IPS-18a (cell line): Measurements from ENCODE around the gene CST6.

ENCODE experiments used
- H3K27ac ChIP-seq: one replicate; pipeline ENCODE4 v1.5.1; 2013; ENCODE audit warnings: low read length
- H3K27me3 ChIP-seq: one replicate; pipeline ENCODE4 v1.6.1; 2013; ENCODE audit warnings: mild to moderate bottlenecking, low read length; ENCODE audit not compliant: control insufficient read depth, insufficient read depth
- H3K36me3 ChIP-seq: one replicate; pipeline ENCODE4 v1.6.1; 2013; ENCODE audit warnings: low read depth, low read length; ENCODE audit not compliant: control insufficient read depth
- H3K4me1 ChIP-seq: one replicate; pipeline ENCODE4 v1.6.1; 2013; ENCODE audit warnings: low read depth, low read length; ENCODE audit not compliant: control insufficient read depth
- H3K4me3 ChIP-seq: one replicate; pipeline ENCODE4 v1.5.1; 2013; ENCODE audit warnings: low read length
- H3K9ac ChIP-seq: one replicate; pipeline ENCODE4 v1.6.1; 2013; ENCODE audit warnings: mild to moderate bottlenecking, low read length, moderate library complexity
- H3K9me3 ChIP-seq: one replicate; pipeline ENCODE4 v1.6.1; 2013; ENCODE audit warnings: low read depth, low read length; ENCODE audit not compliant: control insufficient read depth

The CST6 gene

GRCh38 chr11:66011239-66011784 is 496 bp upstream of the CST6 start:
- no peaks in the 10 kb centered on the region for H3K9me3 ChIP-seq
- no peak overlapping the region for H3K27ac ChIP-seq
- H3K4me1 ChIP-seq = peaks cover 5% of the 10 kb centered on the region
- H3K9ac ChIP-seq = no peak overlapping the region
- no peak overlapping the region for H3K4me3 ChIP-seq
- H3K36me3 ChIP-seq = no peaks in the 10 kb centered on the region
- no peaks in the 10 kb centered on the region for H3K27me3 ChIP-seq

- Histone ChIP-seq H3K4me3 (no peak overlapping the region), H3K9me3 (no peaks in the 10 kb centered on the region), H3K27ac (no peak overlapping the region), H3K4me1 (peaks cover 2% of the 10 kb centered on the region), H3K36me3 (no peaks in the 10 kb centered on the region), H3K27me3 (no peaks in the 10 kb centered on the region), H3K9ac (no peak overlapping the region)
These were observed 650 bp downstream of the CST6 start for GRCh38 chr11:66012371-66012945.

GRCh38 chr11:66012946-66013761 is 1.3 kb downstream of the CST6 start:
- no peak overlapping the region for H3K4me3 ChIP-seq
- no peak overlapping the region for H3K9ac ChIP-seq
- no peaks in the 10 kb centered on the region for H3K9me3 ChIP-seq
- no peaks in the 10 kb centered on the region for H3K36me3 ChIP-seq
- no peaks in the 10 kb centered on the region for H3K27me3 ChIP-seq
- no peaks in the 10 kb centered on the region for H3K4me1 ChIP-seq
- no peak overlapping the region for H3K27ac ChIP-seq

- Histone ChIP-seq H3K4me3 (no peak overlapping the region), H3K36me3 (no peaks in the 10 kb centered on the region), H3K4me1 (no peaks in the 10 kb centered on the region)
These were observed 1.9 kb downstream of the CST6 start for GRCh38 chr11:66013762-66014100.

GRCh38 chr11:66014804-66015453 is 3.1 kb downstream of the CST6 start:
- Histone ChIP-seq H3K9me3 (no peaks in the 10 kb centered on the region), H3K27me3 (no peaks in the 10 kb centered on the region), H3K36me3 (no peaks in the 10 kb centered on the region), H3K9ac (no peak overlapping the region), H3K4me3 (no peak overlapping the region), H3K4me1 (no peaks in the 10 kb centered on the region), H3K27ac (no peak overlapping the region)

More at GRCh38 chr11:66013762-66014100, 1.9 kb downstream of the CST6 start:
- Histone ChIP-seq H3K27ac (no peak overlapping the region), H3K9ac (no peak overlapping the region), H3K27me3 (no peaks in the 10 kb centered on the region), H3K9me3 (no peaks in the 10 kb centered on the region)

GRCh38 chr11:66015454-66015881 is 3.7 kb downstream of the CST6 start:
- H3K9ac ChIP-seq = no peak overlapping the region
- H3K4me3 ChIP-seq = no peak overlapping the region
- H3K4me1 ChIP-seq = no peaks in the 10 kb centered on the region
- no peaks in the 10 kb centered on the region for H3K36me3 ChIP-seq
- no peaks in the 10 kb centered on the region for H3K27me3 ChIP-seq
- no peak overlapping the region for H3K27ac ChIP-seq
- no peaks in the 10 kb centered on the region for H3K9me3 ChIP-seq

- Histone ChIP-seq H3K36me3 (no peaks in the 10 kb centered on the region), H3K4me3 (no peak overlapping the region), H3K9me3 (no peaks in the 10 kb centered on the region), H3K4me1 (no peaks in the 10 kb centered on the region), H3K9ac (no peak overlapping the region), H3K27ac (no peak overlapping the region), H3K27me3 (no peaks in the 10 kb centered on the region)
These were observed 4.4 kb downstream of the CST6 start for GRCh38 chr11:66015936-66016792.

GRCh38 chr11:66016793-66017177 is 5.0 kb downstream of the CST6 start:
- H3K9me3 ChIP-seq = no peaks in the 10 kb centered on the region
- H3K27me3 ChIP-seq = peaks cover 2% of the 10 kb centered on the region
- no peak overlapping the region for H3K4me3 ChIP-seq
- no peak overlapping the region for H3K27ac ChIP-seq
- H3K36me3 ChIP-seq = no peaks in the 10 kb centered on the region
- H3K9ac ChIP-seq = no peak overlapping the region
- H3K4me1 ChIP-seq = no peaks in the 10 kb centered on the region

GRCh38 chr11:66017321-66017720 is 5.5 kb downstream of the CST6 start:
- H3K36me3 ChIP-seq = no peaks in the 10 kb centered on the region
- no peaks in the 10 kb centered on the region for H3K9me3 ChIP-seq
- no peaks in the 10 kb centered on the region for H3K4me1 ChIP-seq
- peaks cover 7% of the 10 kb centered on the region for H3K27me3 ChIP-seq
- H3K27ac ChIP-seq = no peak overlapping the region
- H3K4me3 ChIP-seq = no peak overlapping the region
- H3K9ac ChIP-seq = no peak overlapping the region

GRCh38 chr11:66020212-66020611 is 8.4 kb downstream of the CST6 start:
- Histone ChIP-seq H3K4me3 (no peak overlapping the region), H3K9me3 (no peaks in the 10 kb centered on the region), H3K27ac (no peak overlapping the region), H3K36me3 (no peaks in the 10 kb centered on the region), H3K9ac (no peak overlapping the region), H3K4me1 (no peaks in the 10 kb centered on the region), H3K27me3 (peaks cover 20% of the 10 kb centered on the region)
